Ramos (cell line): Measurements from ENCODE around the gene CFAP46.

Experiments used
- in situ Hi-C: fragments of 300-500 bp; cut with MboI; formaldehyde crosslinking; loops from one replicate; pipeline ENCODE4 v1.14.3; 2022; ENCODE audit warnings: low sequenced_read_pairs; ENCODE audit not compliant: unreplicated experiment

The CFAP46 gene

GRCh38 chr10:132814469-132814856 is 127.9 kb downstream of the CFAP46 start:
- in situ Hi-C loops: no loop called here

- in situ Hi-C loops: no loop called here
Observed at GRCh38 chr10:132813560-132814468, 128.6 kb downstream of the CFAP46 start.

- in situ Hi-C loops: no loop called here
Observed at GRCh38 chr10:132813001-132813401, 129.4 kb downstream of the CFAP46 start.

GRCh38 chr10:132812520-132812919 is 129.8 kb downstream of the CFAP46 start:
- in situ Hi-C loops: no loop called here

GRCh38 chr10:132811891-132812481 is 130.4 kb downstream of the CFAP46 start:
- in situ Hi-C loops: no loop called here

- in situ Hi-C loops: no loop called here
Observed at GRCh38 chr10:132810807-132811700, 131.3 kb downstream of the CFAP46 start.

GRCh38 chr10:132810141-132810806 is 132.1 kb downstream of the CFAP46 start:
- in situ Hi-C loops: no loop called here

GRCh38 chr10:132809232-132810140 is 132.9 kb downstream of the CFAP46 start:
- in situ Hi-C loops: no loop called here

GRCh38 chr10:132808383-132809231 is 133.8 kb downstream of the CFAP46 start:
- in situ Hi-C loops: no loop called here

GRCh38 chr10:132807621-132808049 is 134.7 kb downstream of the CFAP46 start:
- in situ Hi-C loops: no loop called here

- in situ Hi-C loops: no loop called here
Observed at GRCh38 chr10:132806561-132807003, 135.8 kb downstream of the CFAP46 start.

- in situ Hi-C loops: no loop called here
Observed at GRCh38 chr10:132806110-132806509, 136.3 kb downstream of the CFAP46 start.

GRCh38 chr10:132805599-132805998 is 136.8 kb downstream of the CFAP46 start:
- in situ Hi-C loops: no loop called here

- in situ Hi-C loops: no loop called here
Observed at GRCh38 chr10:132804785-132805426, 137.5 kb downstream of the CFAP46 start.

GRCh38 chr10:132804287-132804686 is 138.1 kb downstream of the CFAP46 start:
- in situ Hi-C loops: no loop called here

GRCh38 chr10:132803416-132804210 is 138.8 kb downstream of the CFAP46 start:
- in situ Hi-C loops: no loop called here
